Measurements from ENCODE around the gene NBPF6. TPM values are rescaled to one million over a fixed set of nuclear protein-coding genes. Genes with fewer than 3 reads are reported as not detected.

The NBPF6 gene
- total RNA-seq, 1 experiment from 2014 or later, result 0.57 TPM

Other genes with a start within 250 kb of the NBPF6 start
- 26.4 and 27.6 TPM in 2 replicates for gene SLC25A24, start 250.0 kb upstream of the NBPF6 start, total RNA-seq (2022)
- gene NBPF4, start 206.3 kb upstream of the NBPF6 start, total RNA-seq (2022), result 0.53 and 0.88 TPM in 2 replicates
- 2.8 and 3.1 TPM in 2 replicates for gene EEIG2, start 109.8 kb downstream of the NBPF6 start, total RNA-seq (2022)
- 18.7 and 21.0 TPM in 2 replicates for gene HENMT1, start 210.8 kb downstream of the NBPF6 start, total RNA-seq (2022)
- 37.7 and 37.8 TPM in 2 replicates for gene PRPF38B, start 242.0 kb downstream of the NBPF6 start, total RNA-seq (2022)

Data from Caco-2 (cell line).